HG03558 (cell line): ENCODE results near the gene TCF7L2.

Experiments
- ATAC-seq: cut with Tn5 transposase; IDR thresholded peaks from one replicate; pipeline ENCODE4 v1.9.1; 2021; ENCODE audit warnings: moderate number of reproducible peaks; ENCODE audit not compliant: unreplicated experiment; ENCODE audit errors: extremely low read depth

The TCF7L2 gene

GRCh38 chr10:112949875-112950507 is at the start of gene TCF7L2:
TSS of gene TCF7L2 (plus strand) at chr10:112950247. CDS start at chr10:112950757, 510 bp downstream.
- no peak for ATAC-seq

- ATAC-seq, result no peak
Observed at GRCh38 chr10:112902730-112903129, 47.3 kb upstream of the TCF7L2 start.

- ATAC-seq, result no peak
Observed at GRCh38 chr10:112904000-112904399, 46.0 kb upstream of the TCF7L2 start.

DNA sequence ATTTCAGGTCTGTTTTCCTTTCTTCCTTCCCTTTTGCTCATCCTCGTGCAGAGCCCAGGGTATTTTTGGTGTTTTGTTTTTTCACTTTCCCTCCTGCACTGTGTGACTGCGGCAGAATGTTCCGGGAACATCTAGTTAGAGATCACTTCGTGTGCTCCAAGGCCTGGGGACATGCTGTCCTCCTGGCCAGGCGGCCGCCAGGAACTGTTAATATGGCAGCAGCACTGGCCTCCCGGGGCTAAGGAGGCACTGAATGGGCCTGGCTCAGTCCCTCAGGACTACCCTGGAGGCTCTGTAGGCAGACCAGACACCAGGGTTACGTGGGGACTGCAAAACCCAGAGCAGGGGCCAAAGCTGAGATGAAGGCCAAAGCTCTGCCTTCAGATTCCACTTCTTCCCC is 43.1 kb upstream of the TCF7L2 start:
- ATAC-seq, result no peak

GRCh38 chr10:112907893-112908292 is 42.2 kb upstream of the TCF7L2 start:
- no peak for ATAC-seq

- no peak for ATAC-seq
Observed at GRCh38 chr10:112911206-112911605, 38.8 kb upstream of the TCF7L2 start.

- no peak for ATAC-seq
Observed at GRCh38 chr10:112912410-112912928, 37.6 kb upstream of the TCF7L2 start.

- ATAC-seq, result no peak
Observed at GRCh38 chr10:112913255-112913654, 36.8 kb upstream of the TCF7L2 start.

DNA sequence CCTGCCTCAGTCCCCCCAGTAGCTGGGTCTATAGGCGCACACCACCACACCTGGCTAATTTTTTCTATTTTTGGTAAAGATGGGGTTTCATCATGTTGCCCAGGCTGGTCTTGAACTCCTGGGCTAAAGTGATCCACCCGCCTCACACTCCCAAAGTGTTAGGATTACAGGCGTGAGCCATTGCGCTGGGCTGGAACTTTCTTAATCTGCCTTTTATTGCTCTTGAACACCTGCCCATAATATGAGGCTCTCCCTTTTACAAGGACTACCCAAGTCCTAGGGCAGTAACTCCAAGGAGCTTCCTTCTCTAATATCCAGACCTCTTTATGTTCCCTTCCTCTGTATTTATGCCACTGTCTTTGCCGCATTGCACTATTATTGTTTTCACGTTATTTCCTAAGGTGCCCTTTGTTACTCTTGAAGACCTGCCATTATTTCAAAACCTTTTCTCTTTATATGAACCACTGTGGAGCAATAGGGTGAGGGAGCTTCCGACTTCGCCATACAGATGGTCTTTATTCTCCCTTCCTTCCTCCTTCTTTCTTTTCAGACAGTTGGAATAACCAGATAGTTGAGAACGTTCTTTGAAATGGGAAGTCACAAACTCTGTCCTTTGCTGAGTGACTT is 36.3 kb upstream of the TCF7L2 start:
- ATAC-seq, result no peak

- no peak for ATAC-seq
Observed at GRCh38 chr10:112914288-112914952, 35.6 kb upstream of the TCF7L2 start.

DNA sequence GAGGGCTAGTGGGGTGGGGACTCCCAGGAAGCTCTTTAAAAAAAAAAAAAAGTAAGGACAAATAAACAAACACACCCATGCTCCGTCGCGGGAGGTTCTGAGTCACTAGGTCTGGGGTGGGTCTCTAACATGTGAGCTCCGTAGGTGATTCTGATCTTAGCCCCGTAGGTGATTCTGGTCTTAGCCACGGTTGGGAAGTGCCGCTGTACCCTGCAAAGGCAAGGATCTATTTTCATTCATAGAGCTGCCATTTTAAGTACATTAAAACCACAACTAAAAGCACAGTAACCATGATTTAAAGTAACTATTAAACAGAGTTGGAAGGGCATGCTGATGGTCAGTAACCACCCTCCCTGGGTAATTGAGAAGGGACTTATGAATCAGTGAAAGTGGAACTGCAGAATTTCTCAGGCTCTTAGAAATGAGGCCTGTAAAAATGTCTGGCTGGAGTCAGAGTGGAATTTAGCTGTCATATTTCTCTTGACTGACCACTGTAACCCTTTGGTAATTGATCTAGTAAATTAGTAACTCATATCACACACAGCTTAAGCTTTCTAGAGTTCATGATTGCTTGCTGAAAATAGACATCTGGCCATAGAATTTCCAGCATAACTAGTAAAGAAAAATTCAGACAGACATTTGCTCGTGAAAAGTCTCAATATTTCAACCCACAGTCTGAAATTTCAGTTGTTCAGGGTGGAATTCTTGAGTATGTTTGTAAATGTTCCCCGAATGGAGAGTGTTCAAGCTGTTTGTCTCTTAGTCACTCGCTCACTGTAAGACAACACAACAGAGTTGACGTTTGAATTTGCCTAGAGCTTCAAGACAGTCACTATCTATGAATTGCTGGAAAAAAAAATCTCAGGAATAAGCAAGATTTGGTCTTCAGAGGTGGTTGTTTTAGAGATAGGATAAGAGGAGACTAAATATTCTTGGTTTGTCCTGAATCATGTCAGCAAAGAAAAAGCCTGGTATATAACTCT is 34.2 kb upstream of the TCF7L2 start:
- no peak for ATAC-seq

DNA sequence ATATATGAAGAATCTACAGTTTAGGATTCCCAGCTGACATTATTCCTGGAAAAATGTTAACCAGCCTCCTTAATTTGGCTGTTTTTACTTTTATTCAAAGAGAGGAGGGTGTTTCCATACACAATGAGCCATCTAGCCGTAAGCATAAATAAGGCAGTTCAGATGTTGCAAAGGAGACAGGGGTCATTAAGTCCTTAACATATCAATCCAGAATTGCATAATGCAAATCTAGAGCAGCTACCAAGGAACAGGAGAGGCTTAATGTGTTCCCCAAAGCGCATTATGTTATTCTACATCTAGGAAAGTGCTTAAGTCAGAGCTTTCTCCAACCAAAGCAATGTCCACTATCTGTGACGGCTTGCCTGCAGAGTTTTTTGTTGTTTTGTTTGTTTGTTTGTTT is 32.4 kb upstream of the TCF7L2 start:
- ATAC-seq, result no peak

DNA sequence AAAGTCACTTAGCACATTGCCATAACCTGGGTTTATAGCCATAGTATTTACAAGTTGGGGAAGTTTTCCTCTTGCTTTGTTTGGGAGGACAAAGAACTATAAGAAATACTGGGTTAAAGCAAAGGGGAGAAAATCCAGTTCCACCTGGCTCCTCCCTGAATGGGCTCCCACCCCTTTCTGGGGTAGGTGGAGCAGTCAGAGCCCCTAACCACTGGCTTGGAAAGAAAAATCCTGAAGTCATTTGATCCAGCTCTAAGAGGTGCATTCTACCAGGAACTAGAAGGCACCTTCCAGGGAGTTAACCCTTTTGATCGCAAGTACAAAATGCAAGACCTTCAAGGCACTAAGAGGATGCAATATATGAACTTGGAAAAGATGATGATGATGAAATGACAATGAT is 31.3 kb upstream of the TCF7L2 start:
- ATAC-seq, result no peak

DNA sequence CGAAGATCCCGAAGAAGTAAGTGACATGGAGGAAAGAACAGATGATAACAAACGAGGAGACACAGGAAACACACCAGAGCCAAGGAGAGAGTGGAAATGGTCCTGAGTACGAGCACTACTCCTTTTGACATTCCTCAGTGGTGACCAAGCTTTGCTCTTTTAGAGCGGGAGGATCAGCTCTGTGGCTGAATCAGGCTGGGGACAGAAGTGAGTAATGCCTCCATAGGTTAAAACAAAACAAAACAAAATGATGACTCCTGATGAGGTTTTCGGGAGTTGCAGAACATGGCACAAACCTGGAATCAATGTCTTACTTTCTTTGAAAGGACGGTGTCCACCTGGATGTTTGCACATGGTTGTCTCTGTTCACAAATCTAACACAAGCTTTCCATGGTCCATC is 30.3 kb upstream of the TCF7L2 start:
- no peak for ATAC-seq

DNA sequence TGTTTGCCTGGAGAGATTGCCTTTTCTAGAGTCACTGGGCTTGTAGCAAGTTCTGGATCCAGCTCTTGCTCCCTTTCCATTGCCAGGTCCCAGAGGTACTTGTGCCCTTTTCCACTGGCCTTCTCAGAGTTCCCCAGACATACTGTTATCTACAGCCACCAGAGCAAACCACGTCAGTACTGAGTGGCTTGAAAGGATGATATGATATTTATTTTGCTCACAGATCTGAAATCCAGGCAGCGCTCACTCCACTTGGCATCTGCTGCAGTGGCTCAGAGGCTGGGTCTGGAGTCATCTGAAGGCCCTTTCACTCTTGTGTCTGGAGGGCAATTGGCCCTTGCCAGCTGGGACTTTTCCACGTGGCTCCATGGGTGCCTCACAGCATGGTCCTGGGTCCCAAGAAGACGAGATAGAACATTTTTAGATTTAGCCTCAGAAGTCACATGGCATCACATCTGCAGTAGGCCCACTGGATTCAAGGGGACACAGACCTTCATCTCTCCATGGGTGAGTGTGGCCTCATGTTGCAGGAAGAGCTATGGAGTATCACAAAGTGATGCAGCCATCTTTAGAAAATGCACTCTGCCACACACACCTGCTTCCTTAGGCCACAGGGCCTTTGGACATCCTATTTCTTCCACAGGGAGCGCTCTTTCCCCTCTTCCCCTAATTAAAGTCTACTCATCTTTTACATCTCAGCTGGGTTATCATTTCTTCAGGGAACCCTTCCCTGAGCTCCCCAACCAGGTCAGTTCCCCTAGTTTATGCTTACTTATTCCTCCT is 22.9 kb upstream of the TCF7L2 start:
- ATAC-seq, result no peak

DNA sequence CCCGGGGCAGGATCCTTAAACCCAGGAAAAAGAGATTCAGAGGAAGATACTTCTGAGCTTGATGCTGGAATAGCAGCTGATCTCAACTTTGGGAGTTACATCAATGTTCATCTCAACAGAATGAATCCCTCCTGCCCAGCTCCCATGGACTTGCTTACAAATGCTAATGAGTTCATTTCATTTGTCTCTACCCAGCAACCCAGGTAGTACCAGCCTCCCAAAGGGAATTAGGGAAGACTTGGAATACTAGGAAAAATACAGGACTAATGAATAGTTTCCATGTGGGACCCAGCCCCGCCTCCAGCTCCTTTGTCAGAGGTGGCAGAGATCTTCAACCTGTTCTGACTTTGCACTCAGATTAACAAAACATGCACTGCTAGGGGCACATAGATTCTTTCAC is 22.1 kb upstream of the TCF7L2 start:
- no peak for ATAC-seq

- no peak for ATAC-seq
Observed at GRCh38 chr10:112932658-112933057, 17.4 kb upstream of the TCF7L2 start.

DNA sequence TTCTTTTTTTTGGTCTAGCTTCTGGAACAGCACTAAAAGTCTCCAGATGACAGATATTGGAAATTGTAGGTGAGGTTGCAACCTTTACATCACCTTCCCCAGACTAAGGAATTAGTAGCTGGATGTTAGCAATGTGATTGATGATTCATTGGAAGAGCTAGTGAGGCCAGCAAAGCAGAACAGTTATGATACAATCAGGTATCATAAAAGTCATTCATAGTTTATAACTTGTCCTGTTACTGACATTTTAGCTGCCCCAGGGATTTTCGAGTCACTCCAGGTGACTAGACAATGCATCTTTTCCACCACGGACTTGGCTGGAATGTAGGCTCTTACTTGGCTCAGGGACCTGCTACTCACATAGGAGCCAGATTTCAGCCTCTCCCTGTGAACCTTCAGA is 15.9 kb upstream of the TCF7L2 start:
- ATAC-seq, result no peak

DNA sequence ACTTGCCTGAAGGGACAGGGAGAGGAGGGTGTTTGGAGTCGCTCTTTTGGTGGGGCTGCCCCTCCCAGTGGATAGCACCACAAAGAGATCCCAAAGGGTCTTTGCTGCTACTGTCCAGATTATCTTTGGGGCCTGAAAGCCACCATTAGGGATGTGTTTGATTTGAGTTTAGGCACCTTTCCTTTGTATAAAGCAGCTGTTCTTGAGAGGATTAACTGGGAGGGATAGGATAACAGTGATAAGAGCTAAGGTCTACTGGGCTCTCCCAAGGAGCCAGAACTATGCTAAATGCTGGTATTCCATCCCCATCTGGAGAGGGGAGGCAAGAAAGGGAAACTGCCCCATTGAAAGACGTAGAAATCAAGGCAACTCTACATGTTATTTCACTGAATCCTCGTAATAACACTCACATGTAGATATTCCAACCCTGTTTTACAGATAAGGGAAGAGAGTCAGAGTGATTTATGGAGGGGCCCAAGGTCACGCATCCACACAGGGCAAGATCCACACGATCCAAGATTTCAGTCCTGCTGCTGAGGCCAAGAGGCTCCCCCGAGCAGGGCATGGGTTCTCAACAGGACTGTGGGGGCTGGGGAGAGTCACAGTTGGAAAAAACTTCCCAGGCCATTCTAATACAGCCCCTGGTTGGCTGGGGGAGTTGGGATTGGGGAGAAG is 11.1 kb upstream of the TCF7L2 start:
- ATAC-seq, result no peak
